GM21717 (cell line): ENCODE data around the gene PPP1R7.

Experiments used
- ATAC-seq: cut with Tn5 transposase; IDR thresholded peaks from one replicate; pipeline ENCODE4 v1.9.1; 2021; ENCODE audit warnings: mild to moderate bottlenecking, moderate library complexity; ENCODE audit not compliant: unreplicated experiment

PPP1R7 gene

DNA sequence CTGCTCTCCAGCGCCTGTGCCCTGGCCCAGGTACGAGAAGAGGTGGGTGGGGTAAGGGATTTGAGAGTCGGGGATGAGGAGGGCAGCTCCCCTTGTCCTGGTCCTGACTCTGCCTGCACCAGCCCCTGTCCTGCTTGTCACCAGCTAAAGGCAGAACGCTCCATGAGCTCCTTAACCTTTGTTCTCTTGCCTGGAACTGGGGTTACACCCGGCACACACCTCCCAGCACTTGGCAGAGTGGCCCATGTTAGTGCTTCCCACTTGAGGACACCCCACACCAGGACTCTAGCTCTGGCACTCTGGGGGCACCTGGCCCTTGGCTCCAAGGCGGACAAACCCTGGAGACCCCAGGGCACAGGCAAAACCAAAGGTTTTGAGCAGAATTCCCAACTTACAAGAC, 57.4 kb downstream of the PPP1R7 start:
- ATAC-seq = no peak

DNA sequence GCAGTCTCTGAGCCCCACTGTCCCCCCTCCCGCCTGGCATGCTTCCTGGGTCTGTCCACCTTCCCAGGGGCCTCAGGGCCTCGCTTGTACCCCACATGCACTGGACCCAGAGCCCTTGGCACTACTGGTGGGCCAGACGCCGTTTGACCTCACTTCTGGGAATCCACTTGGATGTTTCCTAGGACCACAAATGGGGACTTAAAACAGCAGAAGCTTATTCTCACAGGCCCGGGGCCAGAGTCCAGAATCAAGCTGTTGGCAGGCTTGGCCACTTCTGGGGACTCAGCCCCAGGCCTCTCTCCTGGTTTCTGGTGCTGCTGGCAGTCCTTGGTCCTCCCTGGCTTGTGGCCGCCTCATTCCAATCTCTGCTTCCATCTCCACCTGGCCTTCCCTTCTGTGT, 57.8 kb downstream of the PPP1R7 start:
- no peak for ATAC-seq

DNA sequence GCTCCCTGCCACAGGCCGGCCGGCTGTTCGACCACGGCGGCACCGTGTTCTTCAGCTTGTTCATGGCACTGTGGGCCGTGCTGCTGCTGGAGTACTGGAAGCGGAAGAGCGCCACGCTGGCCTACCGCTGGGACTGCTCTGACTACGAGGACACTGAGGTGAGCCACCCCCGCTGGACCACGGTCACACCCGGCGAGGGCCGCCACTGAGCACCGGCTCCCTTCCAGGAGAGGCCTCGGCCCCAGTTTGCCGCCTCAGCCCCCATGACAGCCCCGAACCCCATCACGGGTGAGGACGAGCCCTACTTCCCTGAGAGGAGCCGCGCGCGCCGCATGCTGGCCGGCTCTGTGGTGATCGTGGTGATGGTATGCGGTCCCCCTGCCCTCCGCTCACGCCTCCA, 59.0 kb downstream of the PPP1R7 start:
- ATAC-seq = no peak

DNA sequence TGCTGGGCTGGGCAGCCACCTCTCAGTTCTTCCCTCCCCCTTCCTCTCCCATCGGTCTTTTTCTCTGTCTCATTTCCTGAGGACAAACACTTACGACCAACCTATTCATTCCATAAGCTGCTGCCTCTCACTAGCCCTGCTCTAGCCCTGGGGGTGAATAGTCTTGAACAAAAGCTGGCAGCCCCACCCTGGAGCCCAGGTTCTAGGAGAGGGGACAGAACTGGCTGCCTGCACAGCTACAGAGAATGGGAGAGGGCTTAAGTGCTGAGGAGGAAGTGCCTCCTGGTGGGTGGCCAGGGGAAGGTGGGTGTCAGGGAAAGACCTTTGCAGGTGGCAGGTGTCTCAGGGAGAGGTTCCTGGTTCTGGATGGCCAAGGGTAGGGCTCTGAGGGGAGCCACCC, 61.0 kb downstream of the PPP1R7 start:
- ATAC-seq = no peak

DNA sequence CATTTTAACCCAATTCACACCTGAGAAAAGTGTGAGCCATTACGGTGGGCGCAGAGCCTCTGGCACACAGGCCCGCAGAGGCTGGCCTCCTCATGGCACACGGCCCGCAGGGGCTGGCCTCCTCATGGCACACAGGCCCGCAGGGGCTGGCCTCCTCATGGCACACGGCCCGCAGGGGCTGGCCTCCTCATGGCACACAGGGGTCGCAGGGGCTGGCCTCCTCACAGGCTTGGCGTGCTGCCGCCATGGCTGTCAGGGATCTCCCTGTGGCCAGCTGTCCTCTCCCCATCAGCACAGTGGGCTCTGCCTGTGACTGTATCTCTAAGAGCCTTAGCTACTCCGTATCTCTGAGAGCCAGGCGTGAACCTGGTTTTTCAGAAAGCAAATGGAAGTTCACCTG, 62.8 kb downstream of the PPP1R7 start:
- ATAC-seq = no peak

DNA sequence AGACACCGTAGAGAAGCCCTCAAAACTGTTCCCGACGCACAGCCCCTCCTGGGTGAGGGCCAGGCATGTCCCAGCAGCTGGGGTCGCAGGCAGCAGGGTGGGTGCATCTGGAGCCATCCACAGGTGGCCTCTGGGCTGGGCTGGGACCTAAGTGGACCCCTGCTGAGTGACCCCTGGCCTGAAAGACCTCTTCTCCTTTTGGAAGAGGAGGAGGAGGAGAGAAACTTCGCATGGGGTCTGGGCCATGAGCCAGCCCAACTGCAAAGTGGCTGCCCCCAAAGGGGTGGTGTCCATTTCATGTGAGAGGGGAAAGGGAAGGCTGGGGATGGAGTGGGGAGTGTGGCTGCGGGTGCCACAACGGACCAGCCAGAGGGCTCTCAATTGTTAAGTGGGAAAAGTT, 63.3 kb downstream of the PPP1R7 start:
- no peak for ATAC-seq

DNA sequence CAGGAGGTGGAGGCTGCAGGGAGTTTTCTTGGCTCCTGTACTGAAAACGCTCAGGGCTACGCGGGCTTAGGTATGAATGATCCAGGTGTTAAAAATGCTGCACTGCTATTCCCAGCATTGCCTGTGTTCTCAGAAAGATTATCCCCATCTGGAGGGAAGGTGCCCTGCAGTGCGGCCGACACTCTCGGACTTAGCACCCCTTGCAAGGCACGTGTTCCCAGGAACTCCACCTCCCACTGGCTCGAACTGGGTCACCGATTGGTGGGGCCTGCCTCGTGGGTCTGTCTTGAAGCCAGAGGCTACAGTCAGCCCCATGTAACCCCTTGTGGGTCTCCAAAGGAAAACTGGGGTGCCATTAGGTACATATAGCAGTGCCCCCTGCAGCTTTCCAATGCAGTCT, 63.9 kb downstream of the PPP1R7 start:
- ATAC-seq = no peak

DNA sequence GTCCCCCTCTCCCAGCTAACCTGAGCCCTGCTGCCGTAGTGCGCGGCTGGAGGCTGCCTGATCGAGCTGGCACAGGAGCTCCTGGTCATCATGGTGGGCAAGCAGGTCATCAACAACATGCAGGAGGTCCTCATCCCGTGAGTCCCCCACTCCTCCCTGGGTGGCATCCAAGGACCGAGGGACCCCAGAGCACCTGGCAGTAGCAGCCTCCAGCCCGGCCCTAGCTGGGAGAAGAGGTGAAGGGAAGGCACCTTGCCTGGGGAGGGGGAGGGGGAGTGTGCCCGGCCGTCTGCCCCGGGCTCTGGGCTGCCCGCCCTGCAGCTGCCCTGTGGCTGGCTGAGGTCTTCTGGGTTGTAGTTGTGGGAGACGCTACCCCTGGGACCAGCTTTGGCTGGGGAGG, 64.5 kb downstream of the PPP1R7 start:
- no peak for ATAC-seq

DNA sequence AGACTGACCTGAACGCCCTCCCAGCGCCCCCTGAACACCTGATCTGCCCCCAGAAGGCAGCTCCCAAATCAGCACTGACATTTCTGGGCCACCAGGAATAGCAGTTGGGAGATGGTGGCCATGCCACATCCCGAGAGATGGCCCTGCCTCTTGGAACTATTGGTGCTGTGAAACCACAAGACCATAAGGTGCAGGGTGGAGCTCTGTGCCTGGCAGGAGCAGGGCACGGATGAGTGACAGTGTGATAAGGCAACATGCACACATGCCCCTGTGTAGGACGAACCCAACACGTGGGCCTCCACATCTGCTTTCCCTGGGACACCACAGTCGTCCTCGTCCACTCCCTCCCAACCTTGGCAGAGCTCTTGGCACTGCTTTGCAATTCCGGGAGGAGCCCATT, 65.2 kb downstream of the PPP1R7 start:
- no peak for ATAC-seq

DNA sequence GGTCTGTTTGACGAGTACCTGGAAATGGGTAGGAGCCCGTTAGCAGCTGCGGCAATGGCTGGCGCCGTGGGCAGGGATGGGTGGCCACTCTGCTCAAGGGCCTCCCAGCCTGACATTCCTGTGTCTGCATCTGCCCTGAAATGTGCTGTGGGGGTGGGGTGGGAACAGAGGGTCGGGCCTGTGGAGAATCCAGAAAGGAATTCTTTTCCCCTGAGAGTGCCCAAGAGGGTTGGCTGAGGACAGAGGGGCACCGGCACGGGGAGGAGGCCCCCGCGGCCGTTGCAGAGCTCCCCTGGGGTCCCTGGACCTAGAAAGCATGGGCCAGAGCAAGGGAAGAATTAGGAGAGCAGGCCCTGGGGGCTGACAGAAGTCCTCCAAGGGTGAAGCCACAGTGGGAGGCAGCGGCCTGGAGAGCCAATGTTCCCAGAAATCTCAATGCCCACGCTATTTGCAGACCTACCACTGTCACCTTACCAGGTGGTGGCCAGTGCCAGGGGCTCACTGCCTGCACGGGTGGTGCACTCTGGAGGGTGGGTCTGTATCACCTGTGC, 66.0 kb downstream of the PPP1R7 start:
- ATAC-seq = no peak

DNA sequence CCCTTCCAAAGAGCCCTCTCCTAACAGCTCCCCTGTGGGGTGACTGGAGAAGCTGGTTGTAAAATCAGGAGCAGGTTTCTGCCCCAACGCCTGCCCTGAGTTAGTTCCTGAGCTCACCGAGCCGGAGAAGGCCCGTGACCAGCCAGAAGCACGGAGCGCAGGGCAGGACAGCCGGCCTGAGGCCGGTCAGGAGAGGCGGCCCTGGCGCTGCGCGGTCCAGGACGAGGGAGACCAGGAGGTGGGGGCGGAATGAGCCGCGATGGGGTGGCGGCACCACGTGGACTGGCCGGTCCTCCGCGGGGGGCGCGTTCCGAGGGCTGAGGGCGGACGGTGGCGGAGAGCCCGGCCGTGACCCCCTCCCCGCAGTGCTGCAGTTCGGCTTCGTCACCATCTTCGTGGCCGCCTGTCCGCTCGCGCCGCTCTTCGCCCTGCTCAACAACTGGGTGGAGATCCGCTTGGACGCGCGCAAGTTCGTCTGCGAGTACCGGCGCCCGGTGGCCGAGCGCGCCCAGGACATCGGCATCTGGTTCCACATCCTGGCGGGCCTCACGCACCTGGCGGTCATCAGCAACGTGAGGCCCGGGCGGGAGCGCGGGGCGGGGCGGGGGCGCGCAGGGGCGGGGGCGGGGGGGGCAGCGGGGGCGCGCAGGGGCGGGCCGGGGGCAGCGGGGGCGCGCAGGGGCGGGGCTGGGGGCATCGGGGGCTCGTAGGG, 67.2 kb downstream of the PPP1R7 start:
- ATAC-seq = no peak

DNA sequence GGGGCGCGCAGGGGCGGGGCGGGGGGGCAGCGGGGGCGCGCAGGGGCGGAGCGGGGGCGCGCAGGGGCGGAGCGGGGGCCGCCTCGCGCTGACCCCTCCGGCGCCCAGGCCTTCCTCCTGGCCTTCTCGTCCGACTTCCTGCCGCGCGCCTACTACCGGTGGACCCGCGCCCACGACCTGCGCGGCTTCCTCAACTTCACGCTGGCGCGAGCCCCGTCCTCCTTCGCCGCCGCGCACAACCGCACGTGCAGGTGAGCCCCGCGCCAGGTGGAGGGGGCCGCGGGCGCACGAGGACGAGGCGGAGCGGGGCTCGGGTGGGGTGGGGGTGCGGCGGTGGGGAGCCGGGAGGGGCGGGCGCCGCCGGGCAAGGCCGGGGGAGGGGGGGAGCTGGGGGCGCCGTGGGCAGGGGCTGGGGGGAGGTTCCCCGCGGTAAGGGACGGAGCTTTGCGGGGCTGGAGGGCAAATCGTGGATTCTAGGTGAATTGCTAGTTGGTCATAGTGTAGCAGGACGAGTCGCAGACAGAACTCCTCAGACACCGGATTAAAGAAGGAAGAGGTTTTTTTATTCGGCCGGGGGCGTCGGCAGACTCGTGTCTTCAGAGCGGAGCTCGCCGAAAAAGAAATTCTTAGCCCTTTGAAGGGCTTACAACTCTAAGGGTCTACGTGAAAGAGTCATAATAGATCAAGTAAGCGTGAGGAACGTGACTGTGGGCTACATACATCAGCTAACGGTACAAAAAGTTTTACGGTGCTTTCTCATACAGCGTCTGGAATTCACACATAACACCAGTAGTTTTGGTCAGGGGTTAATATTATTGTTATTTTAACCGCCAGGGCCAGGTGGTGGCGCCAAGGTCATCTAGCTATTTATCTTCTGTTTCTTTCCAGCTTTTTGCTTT, 68.1 kb downstream of the PPP1R7 start:
- no peak for ATAC-seq

DNA sequence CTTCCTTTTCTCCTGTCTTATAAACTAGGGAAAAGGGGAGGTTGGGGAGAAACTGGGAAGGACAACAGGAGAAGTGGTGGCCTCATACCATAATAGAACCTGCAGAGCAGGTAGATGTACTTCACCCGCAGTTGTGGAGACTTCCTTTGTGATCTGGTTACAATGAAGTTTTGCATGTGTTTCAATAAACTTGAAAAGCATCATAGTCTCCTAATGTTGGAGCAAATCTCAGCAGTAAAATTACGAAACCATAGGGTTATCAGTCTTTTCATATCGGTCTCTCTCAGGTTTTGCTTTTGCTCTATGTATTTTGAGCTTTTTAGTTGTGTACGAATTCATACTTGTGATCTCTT, 68.7 kb downstream of the PPP1R7 start:
- no peak for ATAC-seq

DNA sequence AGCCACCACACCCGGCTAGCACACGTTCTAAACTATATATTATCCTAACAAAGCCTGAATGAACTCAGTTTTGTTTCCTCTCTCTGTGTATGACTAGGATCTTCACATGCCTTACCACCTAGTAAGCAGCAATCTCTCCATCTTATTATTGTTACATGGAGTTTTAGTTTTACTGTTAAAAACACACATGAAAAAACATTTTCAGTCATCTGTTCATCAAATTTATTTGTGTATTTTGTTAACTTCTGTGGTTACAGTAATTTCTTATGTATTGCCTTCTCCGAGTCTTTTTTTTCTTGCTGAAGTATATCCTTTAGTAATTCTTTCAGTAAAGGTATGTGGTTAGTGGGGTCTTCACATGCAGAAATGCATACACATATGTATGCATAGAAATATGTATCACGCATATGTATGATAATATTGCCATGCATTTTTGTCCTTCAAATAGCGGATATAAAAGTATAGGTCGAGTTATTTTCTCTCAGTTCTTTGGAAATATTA, 69.6 kb downstream of the PPP1R7 start:
- no peak for ATAC-seq

DNA sequence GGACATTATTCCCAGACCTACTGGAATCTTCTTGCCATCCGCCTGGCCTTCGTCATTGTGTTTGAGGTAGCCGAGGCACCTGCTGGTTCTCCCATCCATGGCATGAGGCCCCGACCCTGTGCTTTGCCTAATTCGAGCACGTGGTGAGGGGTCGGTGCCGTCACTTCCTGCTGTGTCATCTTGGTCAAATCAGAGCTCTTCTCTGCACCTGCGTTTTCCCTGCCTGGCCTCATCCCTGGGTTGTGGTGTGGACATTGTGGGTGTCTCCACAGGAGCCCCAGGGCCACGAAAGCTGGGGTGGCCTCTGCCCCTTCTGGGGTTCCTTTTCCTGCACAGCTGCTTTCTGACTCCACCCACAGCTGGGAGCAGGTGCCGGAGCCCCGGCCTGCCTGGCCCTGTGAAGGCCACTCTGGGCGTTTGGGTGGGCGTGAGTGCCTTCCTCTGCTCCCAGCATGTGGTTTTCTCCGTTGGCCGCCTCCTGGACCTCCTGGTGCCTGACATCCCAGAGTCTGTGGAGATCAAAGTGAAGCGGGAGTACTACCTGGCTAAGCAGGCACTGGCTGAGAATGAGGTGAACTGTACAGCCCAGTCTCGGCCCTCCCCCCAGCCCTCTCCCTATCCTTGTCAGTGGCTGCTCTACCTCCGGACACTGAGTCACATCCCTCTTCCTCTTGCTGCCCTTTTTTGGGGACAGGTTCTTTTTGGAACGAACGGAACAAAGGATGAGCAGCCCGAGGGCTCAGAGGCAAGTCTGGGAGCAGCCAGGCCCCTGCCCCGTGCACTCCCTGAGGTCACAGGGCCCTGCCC, 73.1 kb downstream of the PPP1R7 start:
- ATAC-seq = no peak

DNA sequence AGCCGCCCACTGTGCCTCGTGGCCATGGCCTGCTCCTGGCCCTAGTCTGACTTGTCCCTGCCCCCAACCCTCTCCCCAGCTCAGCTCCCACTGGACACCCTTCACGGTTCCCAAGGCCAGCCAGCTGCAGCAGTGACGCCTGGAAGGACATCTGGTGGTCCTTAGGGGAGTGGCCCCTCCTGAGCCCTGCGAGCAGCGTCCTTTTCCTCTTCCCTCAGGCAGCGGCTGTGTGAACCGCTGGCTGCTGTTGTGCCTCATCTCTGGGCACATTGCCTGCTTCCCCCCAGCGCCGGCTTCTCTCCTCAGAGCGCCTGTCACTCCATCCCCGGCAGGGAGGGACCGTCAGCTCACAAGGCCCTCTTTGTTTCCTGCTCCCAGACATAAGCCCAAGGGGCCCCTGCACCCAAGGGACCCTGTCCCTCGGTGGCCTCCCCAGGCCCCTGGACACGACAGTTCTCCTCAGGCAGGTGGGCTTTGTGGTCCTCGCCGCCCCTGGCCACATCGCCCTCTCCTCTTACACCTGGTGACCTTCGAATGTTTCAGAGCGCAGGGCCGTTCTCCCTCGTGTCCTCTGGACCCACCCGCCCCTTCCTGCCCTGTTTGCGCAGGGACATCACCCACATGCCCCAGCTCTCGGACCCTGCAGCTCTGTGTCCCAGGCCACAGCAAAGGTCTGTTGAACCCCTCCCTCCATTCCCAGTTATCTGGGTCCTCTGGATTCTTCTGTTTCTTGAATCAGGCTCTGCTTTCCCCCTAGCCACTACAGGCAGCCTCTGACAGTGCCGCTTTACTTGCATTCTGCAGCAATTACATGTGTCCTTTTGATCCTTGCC, 74.0 kb downstream of the PPP1R7 start:
- no peak for ATAC-seq

DNA sequence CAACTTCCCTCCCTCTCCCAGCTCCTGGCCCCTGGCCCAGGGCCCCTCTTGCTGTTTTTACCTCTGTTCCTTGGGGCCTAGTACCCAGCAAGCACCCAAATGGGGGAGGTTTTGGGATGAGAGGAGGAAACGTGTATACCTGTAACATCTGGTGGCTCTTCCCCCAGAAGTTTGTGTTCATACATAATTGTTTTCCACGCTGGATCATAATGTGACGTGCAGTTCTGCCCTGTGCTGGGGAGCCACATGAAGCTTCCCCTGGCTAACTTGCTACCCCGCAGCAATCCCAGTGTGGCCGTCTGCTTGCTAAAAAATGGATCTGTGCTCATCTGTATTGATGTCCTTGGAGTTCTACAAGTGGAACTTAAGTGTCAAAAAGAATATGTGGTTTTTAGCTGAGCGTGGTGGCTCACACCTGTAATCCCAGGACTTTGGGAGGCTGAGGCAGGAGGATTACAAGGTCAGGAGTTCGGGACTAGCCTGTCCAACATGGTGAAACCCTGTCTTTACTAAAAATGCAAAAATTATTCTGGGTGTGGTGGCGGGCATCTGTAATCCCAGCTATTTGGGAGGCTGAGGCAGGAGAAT, 74.7 kb downstream of the PPP1R7 start:
- no peak for ATAC-seq

DNA sequence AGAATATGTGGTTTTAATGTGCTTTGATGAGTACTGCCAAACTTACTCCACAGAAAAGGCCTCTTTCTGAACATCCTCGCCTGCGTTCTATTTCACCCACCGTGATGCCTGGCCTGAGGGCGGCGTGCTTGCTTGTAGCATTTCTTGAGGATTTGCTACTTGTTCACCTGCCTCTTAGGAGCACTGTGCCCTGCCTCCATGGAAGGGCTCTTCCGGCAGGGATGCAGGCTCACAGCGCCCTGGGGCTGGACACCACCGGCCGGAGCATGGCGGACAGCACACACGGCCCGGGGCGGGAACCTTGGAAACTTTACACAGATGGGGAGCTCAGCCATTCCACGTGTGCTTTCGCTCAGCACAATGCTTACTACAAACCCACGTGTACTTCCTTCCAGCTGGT, 75.3 kb downstream of the PPP1R7 start:
- ATAC-seq = no peak

DNA sequence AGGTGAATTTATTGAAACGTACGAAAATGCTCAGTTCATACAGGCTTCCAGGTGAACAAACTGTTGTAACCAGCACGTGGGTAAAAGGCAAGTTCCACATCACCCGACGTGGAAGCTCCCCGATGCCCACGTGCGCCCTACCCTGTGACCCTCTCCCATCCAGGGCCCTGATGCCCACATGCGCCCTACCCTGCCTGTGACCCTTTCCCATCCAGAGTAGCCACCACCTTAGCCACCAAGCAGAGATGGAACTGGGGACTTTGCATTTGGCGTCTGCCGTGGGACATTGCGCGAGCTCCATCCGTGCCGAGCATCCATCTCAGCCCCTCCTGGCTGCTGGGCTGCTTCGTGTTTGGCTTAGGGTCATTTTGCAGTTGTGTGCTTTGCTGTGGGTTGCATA, 75.7 kb downstream of the PPP1R7 start:
- no peak for ATAC-seq
